Keratinocyte (primary cell): ENCODE measurements around the gene KRTAP5-3.

ENCODE experiments used
- EZH2 ChIP-seq: IDR thresholded peaks from one replicate; pipeline ENCODE4 v1.6.1; 2012; ENCODE audit warnings: inconsistent platforms, mild to moderate bottlenecking, low read length, moderate library complexity
- TF ChIP-seq, protein P1 (sequence below), 3 experiments: IDR thresholded peaks in 1 of 3; conservative IDR thresholded peaks in 1 of 3; optimal IDR thresholded peaks in 1 of 3; 2 replicates in 2 of 3; 3 replicates in 1 of 3; pipeline versions ENCODE3 to v1.5.1; 2011; ENCODE audit warnings: low read length in 3 of 3, mild to moderate bottlenecking in 3 of 3, moderate library complexity in 2 of 3, control low read depth in 1 of 3, inconsistent platforms in 1 of 3; ENCODE audit not compliant: insufficient read depth in 2 of 3; ENCODE audit errors: extremely low read depth in 1 of 3

DNA sequence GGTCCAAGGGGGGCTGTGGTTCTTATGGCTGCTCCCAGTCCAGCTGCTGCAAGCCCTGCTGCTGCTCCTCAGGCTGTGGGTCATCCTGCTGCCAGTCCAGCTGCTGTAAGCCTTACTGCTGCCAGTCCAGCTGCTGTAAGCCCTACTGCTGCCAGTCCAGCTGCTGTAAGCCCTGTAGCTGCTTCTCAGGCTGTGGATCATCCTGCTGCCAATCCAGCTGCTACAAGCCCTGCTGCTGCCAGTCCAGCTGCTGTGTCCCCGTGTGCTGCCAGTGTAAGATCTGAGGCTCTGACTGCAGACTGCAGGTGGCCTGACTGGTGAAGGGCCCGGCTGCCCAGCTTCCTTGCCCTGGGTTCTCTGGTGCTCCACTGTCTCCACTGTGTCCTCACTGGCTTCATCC is 22.0 kb upstream of the KRTAP5-3 start:
- TF ChIP-seq, protein P1, sequence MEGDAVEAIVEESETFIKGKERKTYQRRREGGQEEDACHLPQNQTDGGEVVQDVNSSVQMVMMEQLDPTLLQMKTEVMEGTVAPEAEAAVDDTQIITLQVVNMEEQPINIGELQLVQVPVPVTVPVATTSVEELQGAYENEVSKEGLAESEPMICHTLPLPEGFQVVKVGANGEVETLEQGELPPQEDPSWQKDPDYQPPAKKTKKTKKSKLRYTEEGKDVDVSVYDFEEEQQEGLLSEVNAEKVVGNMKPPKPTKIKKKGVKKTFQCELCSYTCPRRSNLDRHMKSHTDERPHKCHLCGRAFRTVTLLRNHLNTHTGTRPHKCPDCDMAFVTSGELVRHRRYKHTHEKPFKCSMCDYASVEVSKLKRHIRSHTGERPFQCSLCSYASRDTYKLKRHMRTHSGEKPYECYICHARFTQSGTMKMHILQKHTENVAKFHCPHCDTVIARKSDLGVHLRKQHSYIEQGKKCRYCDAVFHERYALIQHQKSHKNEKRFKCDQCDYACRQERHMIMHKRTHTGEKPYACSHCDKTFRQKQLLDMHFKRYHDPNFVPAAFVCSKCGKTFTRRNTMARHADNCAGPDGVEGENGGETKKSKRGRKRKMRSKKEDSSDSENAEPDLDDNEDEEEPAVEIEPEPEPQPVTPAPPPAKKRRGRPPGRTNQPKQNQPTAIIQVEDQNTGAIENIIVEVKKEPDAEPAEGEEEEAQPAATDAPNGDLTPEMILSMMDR (optimal IDR thresholded peaks at IDR 0.05 in 1 of 3, IDR thresholded peaks at IDR 0.05 in 1 of 3, conservative IDR thresholded peaks at IDR 0.05 in 1 of 3; ENCODE audit: extremely low read depth in 1 of 3, insufficient read depth in 2 of 3, low read length in 3 of 3) = no peak
- no peak for TF ChIP-seq EZH2
